Measurements from ENCODE around the gene OPCML.

- no peak for TF ChIP-seq CTCF (IDR thresholded peaks at IDR 0.05; ENCODE audit: poor library complexity, severe bottlenecking)
- no peak for TF ChIP-seq POLR2AphosphoS5 (IDR thresholded peaks at IDR 0.05)
Observed at GRCh38 chr11:132685174-132685611, 847.1 kb downstream of the OPCML start.
